GM21526 (cell line): ENCODE results near the gene PACRG.
"Not testable (repeated sequence)": the region's sequence is repeated elsewhere in the genome, so short reads cannot be mapped to it uniquely, and the experiment has no call there.

Source experiments
- ATAC-seq: cut with Tn5 transposase; IDR thresholded peaks from one replicate; pipeline ENCODE4 v1.9.1; 2021; ENCODE audit warnings: moderate library complexity; ENCODE audit not compliant: unreplicated experiment, low FRiP score

PACRG gene

DNA sequence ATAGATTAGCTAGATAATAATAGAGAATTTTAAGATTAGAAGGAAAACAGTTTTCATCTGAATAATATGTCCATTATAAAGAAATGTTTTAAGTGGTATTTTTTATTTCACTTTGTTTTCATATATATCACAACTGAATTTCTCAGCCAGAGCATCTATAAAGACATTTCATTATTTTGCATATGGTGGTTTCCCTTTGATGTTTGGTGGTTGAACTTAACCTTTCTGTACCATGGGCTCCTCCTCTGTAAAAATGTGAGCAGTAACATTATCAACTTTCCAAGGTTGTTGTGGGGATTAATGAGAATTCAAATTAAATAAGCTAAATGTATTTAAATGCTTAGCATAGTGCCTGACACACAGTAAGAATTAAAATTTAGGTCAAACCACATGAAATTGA is 567.0 kb downstream of the PACRG start:
- ATAC-seq, result no peak

DNA sequence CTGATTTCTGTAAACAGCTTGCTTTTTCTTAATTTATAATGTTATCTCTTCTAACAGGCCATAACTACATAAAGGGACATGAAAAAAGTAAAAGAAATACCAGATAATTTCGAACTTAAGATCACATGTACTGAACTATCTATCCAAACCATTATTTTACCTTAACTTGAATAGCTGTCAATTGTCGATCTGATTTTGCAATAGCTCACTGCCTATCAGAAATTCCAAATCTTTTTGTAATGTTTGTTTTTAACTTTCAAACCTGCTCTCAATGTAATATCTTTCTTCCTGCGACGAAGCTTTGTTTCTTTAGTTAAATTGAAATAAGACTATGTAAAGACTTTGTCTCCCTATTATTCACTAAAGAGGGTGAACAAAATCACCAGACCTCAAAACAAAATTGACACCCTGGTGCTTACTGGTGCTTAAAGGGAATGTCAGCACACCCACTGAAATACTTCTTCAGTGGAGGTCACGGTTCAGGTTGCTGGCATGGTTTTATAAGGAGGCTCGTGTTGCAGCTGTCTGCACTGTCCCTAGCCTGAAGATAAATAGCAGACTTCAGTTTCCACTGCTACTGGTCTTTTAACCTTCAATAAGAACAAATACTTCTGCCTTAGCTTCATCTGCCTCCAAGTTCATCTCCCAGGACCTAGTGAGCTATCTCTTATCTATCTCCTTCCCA is 569.2 kb downstream of the PACRG start:
- no peak for ATAC-seq

DNA sequence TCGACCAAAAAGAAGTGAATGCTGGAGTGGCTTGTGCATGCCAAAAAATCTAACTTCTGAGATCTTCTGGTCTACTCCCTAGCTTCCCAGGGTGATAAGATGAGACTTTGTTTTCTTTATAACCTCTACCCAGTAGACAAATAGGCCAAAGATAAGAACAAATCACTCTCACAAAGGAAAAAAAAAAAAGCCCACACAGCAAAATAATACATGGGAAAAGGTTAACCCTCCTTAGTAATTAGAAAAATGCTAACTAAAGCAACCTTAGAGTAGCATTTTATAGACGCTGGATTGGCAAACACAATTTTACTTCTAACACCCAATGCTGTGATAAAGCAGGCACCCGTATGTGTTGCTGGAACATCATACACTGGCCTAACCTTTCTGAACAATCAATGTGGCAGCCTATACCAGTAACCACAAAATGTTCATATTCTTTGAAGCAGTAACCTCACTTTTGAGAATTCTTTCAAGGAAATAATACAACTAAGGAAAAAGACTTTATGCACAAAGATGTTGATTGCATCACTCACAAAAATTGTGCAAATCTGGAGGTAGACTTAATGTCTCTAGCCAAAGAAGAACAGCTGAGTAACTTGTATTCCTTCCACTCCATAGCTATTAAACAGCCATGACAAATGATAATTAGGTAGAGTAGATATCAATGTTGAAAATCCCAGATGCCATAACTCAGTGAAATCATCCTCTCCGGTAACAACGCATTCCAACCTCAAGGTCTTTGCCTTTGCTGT is 570.5 kb downstream of the PACRG start:
- no peak for ATAC-seq

DNA sequence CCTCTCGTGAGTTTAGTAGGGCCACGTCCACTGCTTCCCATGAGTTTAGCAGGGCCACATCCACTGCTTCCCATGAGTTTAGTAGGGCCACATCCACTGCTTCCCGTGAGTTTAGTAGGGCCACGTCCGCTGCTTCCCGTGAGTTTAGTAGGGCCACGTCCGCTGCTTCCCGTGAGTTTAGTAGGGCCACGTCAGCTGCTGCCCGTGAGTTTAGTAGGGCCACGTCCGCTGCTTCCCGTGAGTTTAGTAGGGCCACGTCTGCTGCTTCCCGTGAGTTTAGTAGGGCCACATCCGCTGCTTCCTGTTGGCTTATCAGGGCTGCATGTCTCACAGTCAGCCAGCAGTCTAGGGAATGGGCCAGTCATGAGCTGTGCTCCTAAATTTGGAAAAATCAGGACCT is 573.1 kb downstream of the PACRG start:
- ATAC-seq, result no peak

DNA sequence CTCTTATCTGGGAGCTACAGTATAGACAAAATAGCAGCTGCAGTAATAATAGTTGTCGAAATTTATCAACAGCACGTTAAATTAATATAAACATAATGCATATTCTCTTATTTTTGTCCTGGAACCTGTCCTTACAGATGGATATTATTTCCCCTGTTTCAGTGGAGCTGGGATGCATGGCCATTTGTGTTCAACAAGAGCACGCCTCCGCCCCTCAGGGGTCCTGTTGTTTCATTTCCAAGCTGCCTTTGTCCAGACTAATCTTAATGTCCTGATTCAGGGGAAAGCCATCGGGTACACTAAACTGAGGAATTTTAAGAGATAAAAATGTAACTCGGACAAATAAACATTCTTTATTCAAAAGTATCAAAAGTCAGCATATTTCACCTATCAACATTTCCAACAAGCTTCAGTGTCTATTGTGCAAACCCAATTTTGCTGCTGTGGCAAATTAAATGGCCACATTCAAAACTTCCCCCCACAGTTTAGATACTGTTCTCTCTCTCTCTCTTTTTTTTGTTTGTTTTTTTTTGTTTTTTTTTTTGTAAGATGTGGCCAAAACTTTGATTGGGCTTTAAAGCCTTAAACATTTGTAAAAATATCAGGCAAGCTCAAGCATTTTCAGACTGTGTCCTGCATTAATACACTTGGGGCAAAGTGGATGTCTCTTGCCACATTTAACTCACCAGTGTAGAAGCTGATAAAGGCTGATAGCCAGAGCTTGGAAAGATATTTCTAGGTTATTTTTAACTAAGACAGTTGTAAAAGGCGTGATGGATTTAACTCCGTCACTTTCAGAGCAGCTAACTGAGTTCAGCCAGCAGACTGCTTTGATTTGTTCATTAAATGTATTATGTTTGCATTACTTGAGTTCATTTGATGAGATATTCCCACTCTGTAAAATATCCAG is 574.2 kb downstream of the PACRG start:
- no peak for ATAC-seq

DNA sequence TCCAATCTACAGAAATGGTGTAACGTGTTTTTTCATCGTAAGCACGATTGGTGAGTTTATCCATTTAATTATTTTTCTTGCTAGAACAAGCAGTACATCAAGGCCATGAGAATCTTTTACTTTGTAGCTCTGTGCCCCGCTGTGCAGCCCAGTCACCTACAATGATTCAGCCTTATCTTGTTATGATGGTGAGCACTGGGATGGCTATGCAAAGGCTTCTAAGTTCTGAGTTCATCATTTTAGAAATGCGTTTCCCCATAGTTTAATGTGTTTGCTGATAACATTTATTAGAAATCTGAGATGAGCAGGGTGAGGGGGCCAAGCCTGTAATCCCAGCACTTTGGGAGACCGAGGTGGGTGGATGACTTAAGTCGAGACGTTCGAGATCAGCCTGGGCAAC is 575.0 kb downstream of the PACRG start:
- ATAC-seq, result no peak

DNA sequence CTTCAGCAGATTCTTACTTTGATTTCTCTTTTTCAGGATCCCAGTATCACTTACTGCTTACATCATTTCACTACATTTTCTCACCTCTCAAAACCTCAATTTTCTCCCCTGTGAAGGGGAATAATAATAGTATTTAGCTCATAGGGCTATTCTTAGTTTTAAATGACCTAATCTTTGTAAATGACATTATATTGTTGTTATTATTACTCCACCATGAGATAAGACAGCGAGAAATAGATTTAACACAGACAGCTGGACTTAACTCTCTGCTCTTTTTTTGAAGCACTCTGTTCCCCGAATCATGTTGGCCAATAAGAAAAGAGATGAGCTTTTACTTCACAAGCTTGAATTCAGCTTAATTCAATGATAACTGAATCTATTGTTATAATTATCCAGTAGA is 578.2 kb downstream of the PACRG start:
- ATAC-seq, result no peak

DNA sequence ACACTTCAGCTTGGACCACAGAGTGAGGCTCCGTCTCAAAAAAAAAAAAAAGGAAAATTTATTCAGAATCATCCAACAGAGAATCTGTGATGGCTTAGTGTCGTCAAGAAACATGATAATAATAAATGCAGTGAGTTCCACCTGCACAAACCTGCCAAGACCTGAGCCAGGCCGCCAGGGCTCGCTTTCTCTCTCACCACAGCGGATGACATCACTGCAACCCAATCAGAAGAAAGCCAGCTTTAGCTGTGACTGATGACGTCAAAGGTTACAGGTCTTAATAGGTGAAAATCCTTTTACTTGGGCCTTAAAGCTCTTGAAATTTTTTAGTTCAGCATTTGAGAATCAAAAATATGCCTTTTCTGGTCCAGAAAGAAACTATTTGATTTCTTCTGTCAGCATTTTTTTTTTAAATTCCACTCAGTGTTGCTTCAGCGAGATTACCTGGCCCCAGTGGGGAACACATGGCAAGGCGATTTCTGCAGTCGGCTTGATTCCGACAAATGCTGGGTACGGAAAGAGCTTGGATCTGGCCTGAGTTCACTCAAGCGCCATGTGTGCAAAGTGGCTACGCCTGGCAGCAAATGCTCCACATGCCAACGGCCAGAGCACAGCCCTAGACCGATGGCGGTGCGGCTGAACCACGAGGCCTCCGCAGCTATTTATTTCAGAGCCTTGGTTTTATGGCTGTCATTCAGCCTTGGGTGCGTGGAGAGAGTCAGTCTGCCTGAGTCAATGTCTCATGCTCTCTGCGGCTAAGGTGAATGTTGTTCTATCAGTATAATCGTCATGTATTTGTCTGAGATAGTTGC is 581.1 kb downstream of the PACRG start:
- ATAC-seq, result no peak

DNA sequence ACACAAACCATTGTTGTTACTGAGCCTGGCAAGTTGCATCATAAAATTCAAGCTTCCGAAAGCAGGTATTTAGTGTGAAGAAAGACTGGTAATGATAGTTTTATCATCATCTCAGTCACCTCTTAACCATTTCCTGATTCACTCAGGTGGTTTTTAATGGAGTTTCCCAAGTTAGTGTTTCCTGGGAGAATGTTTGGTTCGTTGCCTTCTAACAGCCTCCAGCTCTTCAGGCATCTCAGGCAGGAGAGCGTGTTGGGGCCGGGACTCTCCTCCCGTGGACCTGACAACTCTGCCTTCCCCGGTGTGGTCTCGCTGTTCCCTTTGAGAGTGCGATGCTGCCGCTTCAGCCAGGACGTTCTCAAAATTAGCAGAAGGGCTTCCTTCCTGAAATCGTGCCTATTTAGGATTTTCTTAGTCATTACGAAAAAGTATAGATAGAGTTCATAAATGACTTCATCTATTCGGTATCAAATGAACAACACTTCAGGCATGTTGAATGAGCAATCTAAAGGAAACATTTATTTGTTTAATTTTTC is 581.8 kb downstream of the PACRG start:
- no peak for ATAC-seq

DNA sequence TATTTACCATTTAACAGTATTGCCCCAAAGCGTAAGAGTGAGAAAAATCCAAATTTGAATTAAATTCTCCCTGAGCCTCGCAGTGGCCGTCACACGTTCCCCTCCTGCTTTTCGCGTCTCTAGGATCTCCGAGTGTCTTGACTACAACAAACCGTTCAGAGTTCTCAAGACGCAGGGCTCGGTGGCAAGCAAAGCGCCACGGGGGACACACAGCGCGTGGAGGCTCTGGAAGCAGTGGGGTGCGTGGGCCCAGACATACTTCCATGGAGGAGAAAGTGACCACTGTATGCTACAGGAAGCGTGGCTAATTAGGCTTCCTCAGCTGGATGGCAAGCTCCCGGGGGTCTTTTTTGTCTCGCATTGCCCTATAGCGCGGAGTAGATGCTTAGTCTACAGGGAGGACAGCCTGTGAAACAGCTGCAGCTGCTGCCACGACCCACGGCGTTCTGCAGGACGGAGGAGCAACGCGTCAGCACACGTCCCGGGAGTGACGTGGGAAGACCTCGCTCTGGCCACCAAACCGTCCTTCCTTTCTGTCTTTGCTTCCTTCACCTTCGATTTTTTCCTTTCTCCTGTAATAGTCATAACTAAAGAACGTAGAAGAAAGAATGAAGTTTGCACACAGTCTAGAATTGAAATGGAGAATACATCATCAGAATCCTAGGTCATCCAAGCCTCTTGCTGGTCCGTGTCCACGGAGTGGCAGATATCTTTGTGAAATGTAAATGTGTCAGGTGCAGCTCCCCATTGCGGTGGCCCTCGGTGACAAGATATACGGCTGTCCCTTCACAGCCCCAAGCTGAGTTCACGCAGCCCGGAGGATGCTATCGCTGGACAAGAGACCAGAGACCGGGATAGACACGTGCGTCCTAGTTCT is 582.6 kb downstream of the PACRG start:
- no peak for ATAC-seq

DNA sequence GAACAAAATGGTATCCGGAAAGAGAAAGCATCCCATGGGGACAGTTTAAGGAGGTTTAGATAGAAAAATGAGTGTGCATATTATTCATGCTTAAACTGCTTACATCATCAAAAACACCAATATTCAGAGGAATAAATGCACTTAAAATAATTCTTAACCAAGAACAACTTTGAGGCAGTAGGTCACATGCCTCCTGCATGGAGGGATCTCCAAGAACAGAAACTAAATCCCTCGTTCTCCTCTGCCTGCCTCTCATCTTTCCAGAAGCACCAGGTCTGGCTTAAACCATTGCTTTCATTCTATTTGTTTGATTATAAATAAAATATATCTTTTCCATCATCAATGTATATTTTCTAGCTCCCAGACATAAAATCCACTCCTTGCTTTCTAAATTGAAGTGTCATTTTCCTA is 583.2 kb downstream of the PACRG start:
- ATAC-seq, result no peak

DNA sequence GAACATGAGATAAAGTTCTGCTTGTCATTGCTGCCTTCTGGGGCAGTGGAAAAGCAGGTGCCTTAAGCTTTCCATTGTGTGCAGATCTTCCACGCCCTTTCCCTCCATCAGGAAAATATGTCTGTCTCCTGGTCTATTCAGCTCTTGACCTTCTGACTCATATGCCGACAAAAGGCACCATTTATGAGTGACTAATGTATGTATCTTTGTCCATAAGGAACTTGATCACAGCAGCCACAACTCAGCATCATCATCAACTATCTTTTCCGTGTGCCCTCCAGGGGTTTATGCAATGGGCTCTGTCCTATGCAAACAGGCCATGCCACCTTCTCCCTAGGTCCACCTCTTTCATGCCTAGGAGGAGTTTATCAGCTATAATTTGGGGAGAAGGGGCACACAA is 584.1 kb downstream of the PACRG start:
- no peak for ATAC-seq

DNA sequence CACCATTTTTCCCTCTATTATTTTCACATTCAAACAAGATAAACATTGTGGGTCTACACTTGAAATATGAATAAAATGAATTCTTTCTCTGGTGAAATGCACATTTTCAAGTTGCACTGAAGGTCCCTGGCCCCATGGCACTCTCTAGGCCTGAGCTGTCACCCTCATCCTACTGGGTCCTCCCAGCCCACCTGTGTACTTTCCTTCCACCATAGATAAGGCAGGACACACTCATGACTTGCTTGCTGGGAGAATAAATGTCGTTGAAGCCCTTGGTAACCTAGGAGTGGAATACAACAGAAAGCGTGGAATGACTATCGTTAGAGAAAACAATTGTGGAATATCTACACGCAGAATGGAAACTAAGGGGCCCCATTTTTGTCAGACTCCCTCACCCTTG is 585.8 kb downstream of the PACRG start:
- ATAC-seq, result no peak

DNA sequence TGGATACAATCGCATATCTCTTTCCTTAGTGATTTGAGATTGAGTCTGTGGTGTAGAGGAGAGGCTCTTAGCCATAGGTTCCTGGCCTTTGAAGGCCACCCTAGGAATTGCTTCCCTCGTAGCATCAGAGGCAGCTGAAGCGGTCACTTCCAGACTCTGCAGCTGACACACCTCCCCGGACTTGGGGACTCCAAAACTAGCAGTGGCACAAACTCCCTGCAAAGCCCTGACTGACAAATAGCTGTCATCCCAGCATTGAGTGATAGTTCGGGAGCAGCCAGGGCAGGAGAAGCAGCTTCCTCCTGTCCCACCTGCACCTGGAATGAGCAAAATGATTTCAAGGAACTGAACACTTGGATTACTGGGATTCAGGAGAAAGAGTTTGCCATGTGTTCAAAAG is 586.2 kb downstream of the PACRG start:
- no peak for ATAC-seq

DNA sequence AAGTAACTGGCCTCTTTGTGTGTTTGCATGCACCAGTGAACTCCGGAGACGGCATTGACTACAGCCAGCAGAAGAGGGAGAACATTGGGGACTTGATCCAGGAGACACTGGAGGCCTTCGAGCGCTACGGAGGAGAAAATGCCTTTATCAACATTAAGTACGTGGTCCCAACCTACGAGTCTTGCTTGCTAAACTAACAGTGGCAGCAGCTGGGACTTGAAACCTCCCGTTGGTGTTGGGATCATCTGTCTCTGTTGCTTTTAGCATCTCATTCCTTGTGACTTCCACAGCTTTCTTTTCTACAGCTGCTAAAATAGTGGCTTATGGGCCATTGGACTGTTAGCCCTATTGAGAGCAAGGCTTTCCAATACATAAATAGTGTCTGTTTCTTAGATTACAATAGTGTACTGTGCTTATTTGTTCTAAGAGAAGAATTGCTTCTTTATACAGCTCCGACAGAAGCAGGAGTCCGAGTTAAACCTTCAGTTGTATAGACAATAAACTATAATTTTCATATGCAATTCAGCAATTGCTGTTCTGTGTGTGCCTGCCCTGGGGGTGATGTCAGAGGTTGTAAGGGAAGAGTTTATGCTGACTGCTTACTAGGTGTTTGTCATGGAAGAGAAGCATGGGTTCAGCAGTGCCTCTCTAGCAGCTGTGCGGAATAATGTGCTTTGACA is 587.2 kb downstream of the PACRG start:
- ATAC-seq, result no peak

DNA sequence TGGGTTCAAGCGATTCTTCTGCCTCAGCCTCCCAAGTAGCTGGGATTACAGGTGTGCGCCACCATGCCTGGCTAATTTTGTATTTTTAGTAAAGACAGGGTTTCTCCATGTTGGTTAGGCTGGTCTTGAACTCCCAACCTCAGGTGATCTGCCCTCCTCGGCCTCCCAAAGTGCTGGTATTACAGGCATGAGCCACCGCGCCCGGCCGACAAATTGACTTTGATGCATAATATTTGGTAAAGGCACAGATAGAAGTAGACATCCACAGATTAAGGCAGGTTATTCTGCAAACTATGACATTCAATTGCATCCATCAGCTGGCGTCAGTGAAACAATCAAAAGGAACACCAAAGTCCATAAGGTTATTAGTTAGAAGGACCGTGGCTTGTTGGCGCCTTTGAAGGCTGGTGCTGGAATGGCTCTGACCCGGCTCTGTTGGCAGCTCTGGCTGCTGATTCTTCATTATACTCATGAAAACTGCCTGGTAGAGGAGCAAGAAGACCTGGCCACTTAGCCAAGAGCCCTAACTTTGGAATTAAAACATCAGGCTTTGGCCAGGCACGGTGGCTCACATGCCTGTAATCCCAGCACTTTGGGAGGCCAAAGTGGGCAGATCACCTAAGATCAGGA is 589.2 kb downstream of the PACRG start:
- ATAC-seq, result not testable (repeated sequence)

DNA sequence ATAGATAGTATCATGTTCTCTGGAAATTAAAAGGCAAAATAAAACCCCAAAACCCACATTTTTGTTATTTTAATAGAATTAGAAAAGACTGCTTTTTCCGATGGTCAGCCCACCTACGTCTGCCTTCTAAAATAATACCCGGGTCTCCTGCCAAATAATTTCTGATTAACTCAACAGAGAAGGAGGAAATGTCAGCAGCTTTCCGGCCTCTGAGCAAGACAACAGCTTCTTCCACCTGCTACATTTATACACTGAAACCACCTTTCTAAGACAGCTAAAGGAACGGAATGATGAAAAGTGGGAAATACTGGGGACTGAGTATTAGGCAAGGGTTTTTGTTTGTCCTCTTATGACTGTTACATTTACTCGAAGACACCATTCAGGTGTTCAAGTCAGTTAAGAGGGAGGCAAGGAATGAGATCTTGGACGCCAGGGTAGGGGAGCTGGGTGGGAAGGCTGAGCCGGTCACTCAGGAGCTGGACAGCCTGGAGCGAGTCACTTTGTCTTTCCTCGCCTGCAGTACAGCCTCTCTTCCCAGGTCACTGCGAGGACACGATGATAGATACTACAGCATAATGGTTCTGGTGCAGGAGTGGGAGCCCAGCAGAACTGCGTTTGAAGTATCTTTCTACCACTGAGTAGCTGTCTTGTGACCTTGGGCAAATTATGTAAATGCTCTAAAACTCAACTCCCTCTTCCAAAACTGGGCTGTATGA is 590.5 kb downstream of the PACRG start:
- no peak for ATAC-seq
